Measurements from ENCODE around the gene E2F4. TPM values are rescaled to one million over a fixed set of nuclear protein-coding genes. Genes with fewer than 3 reads are reported as not detected.
A peak's percentile ranks its signal among the peaks of the same experiment; 100 is the strongest.

Gene E2F4
- total RNA-seq, 1 experiment from 2014 or later: 75.9 TPM

- DNase-seq (ENCODE audit: low read depth): no peak
Observed at GRCh38 chr16:67157892-67158635, 33.9 kb upstream of the E2F4 start.

DNA sequence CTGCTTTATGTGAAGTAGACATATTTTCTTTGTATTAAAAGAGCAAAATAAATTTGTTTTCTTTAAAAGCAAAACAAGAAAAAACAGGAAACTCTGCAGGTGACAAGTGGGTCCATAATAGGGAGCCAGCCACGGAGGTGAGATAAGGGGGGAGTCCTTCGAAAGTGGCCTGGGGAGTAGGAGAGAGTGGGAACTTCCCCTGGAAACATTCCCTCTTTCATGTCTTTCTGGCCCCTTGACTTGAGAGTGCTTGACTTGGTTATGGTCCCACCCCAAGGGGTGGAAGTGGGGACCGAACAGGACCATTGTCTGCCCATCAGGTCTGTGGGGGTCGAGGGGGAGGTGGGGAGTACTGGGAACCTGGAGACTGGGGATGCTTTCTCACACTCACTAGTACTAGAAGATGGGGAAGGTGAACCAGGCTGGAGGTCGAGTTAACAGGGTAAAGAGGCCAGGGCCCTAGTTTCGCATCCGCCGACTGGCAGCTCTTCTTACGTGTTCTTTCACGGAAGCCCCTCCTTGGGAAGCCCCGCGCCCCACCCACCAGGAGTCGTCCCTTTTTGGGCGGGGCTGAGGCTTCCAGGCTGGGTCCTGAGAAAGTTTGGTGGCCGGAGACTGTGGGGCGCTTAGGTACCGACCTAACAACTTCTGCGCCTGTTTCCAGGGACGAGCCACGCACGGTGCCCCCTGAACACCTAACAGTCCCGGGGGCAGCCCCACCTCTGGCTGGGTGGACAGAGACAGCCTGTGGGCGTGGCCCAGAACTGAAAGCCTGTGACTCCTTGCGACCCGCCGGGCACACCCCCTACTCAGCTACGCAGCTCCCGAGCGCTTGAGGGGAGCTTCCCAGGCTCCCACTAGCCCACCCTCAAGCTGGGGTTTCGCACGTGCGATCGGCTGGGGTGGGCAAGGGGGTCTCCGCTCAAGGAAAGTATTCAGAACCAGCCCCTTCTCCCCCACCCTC, 33.0 kb upstream of the E2F4 start:
- DNase-seq (ENCODE audit: low read depth): peak; percentile 51

- DNase-seq (ENCODE audit: low read depth): no peak
Observed at GRCh38 chr16:67161595-67162058, 30.3 kb upstream of the E2F4 start.

GRCh38 chr16:67162506-67163163, 29.3 kb upstream of the E2F4 start:
- no peak for DNase-seq (ENCODE audit: low read depth)

DNA sequence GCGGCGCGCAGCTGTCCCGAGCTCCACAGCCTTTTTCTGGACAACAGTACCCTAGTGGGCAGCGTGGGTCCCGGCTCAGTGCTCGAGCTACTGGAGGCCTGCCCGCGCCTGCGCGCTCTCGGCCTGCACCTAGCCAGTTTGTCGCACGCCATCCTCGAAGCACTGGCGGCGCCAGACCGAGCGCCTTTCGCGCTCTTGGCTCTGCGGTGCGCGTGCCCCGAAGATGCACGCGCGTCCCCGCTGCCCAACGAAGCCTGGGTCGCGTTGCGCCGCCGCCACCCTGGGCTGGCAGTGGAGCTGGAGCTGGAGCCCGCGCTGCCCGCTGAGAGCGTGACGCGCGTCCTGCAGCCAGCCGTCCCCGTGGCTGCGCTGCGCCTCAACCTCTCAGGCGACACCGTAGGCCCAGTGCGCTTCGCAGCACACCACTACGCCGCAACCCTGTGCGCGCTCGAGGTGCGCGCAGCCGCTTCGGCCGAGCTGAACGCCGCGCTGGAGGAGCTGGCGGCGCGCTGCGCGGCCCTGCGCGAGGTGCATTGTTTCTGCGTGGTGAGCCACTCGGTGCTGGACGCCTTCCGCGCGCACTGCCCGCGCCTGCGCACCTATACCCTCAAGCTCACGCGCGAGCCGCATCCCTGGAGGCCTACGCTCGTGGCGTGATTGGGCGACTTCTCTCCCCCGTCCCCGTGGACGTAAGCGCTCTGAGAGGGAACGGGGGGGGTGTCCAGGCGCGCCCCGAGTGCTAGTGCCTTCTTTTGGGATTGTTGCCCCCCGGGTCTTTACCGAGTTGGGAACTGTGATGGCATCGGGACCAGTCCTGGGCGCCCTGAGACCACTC, 28.6 kb upstream of the E2F4 start:
- DNase-seq (ENCODE audit: low read depth): peak; percentile 66

DNA sequence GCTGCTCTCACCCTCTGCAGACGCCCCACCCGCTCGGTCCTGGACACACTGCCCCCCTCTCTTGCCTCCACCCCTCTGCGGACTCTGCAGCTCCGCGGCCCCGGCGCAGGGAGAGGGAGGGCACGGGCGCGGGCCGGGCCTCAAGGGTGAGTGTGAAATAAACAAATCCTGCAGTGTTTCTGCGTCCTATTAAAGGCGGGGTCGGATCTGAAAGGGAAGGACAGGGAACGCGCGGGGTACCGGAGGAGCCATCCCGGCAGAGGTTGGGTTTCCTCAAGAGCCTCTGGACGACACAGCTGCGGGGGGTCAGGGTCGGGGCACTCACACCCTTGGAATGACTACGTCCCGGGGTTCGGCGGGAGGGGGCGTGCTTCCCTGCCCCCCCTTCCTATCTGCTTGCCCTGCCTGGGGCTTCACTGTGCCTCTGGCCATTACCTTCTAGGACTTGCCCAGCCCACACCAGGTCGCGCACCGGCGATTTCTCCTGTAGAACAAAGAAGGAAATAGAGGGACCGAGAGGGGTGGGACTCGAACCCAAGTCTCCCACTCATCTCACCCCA, 27.9 kb upstream of the E2F4 start:
- DNase-seq (ENCODE audit: low read depth): no peak

- peak; percentile 56 for DNase-seq (ENCODE audit: low read depth)
Observed at GRCh38 chr16:67164599-67165061, 27.3 kb upstream of the E2F4 start, which contains the start of gene HSF4. HSF4 (plus strand) TSS chr16:67164745; CDS start chr16:67164812, 67 bp downstream.

GRCh38 chr16:67165121-67166078, 26.6 kb upstream of the E2F4 start:
- no peak for DNase-seq (ENCODE audit: low read depth)

GRCh38 chr16:67166110-67166547, 25.8 kb upstream of the E2F4 start:
- DNase-seq (ENCODE audit: low read depth): no peak

DNA sequence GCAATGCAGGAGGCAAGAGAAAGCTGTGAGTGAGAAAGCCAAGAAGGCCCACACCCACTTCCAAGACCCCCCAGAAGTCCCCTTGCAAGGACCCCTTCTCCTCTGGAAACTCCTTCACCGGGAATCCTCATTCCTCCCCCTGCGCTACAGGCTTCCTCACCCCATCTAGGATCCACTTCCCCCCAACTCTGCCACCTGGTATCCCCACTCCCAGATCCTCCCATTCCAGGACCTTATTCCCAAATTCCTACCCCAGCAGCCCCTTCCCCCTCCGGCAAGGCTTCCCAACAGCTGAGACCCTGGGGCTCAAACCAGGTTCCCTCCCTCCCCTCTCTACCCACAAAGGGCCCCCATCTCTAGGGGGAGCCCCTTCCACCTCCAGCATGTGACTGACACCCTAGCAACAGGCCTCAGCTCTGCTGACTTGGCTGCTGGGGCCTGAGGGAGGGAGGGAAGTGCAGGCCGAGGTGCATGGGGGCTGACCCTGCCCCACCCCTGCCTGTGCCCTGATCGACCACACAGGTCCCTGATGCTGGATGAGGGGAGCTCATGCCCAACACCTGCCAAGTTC, 25.3 kb upstream of the E2F4 start:
- DNase-seq (ENCODE audit: low read depth): no peak

GRCh38 chr16:67167588-67167987, 24.4 kb upstream of the E2F4 start:
- DNase-seq (ENCODE audit: low read depth): no peak

GRCh38 chr16:67169011-67169451, 22.9 kb upstream of the E2F4 start:
- no peak for DNase-seq (ENCODE audit: low read depth)

DNA sequence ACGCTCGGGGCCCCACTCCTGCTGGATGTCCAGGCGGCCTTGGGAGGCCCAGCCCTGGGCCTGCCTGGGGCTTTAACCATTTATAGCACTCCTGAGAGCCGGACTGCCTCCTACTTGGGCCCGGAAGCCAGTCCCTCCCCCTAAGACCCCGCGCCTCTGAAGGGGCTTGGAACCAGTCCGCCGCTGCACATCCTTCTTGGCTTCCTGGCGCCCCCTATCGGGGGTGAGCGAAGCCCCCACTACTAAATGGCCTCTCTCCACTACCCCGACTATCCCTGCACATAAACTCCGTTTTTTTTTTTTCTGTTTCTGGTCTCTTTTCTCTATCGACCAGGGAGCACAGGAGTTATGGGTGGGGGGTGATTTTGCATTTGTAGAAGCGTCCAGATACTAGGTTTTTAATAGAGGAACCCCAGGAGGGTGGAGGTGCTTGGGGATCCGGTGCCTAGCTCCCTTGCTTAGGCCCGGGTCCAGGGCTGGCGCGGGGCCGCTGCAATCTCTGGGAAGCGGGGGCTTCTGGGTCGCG, 22.2 kb upstream of the E2F4 start:
- no peak for DNase-seq (ENCODE audit: low read depth)

DNA sequence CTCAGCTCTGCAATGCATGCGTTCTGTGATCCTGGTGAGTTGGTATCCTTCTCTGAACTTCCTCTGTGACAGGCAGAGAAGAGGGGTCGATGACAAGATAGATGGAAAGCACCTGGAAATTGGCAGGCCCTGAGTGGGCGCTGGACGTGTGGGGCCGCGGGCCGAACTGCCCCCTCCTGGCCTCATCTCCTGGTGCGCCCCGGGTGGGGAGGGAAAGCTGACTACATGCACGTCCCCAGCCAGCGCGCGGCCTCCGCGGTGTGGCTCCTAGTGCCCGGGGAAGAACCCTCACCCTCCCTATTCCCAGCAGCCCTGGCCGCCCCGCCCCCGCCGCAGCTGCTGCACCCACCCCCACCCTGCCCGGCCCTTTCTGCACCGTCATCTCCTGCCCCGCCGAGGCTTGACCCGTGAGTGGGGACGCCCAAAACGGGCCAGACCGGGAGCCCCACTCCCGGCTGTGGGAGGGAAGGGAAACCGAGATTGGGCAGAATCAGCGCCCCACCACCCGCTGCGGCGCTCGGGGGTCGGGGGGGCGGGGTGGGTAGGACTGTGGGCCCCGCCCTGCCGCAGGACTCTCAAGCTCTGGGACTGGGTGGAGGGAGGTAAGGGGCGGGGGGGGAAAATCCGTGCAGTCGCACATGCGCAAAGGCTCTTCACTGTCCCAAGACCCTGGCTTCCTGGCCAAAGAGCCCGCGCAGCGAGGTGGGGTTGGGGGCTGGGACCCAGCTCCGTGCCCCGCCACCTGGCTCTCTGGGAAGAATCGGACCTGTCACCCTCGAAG, 21.6 kb upstream of the E2F4 start, which contains the start of gene NOL3:
NOL3 (plus strand) TSS at position 371 of the 781 bp plus-strand sequence.
- DNase-seq (ENCODE audit: low read depth): peak; percentile 84

DNA sequence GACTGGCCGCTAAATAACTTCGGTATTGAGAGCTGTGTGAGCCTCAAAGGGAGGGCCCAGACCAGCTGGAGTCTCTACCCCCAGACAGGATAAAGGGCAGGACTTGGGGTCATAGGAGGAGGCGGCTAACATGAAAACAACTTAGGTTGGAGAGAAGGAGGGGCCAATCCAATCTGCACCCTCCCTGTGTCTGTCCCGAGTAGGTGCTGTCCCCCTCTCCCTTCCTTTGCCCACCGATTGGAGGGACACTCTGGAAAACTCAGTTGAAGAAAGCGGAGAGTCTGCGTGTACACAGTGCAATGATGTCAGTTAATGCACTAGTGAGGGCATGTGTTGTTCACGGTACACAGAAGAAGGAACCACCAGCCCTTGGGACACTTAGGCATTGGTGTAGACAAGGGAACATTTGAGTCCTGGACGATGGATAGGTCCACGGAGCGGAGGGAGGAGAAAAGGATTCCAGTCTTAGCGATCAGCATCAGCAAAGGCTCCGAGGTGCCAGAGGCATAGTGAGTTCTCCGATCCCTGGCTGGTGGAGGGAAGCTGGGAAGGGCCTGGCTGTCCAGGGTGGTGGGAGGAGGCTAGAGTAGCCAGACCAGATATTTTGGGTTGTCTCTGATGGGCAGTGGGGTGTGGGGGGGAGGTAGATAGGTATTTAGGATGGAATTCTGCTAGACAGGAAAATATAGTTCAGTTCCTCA, 20.9 kb upstream of the E2F4 start:
- peak; percentile 43 for DNase-seq (ENCODE audit: low read depth)

- DNase-seq (ENCODE audit: low read depth): no peak
Observed at GRCh38 chr16:67173323-67173722, 18.6 kb upstream of the E2F4 start.
